ENCODE measurements around the gene FAM3C. TPM values are rescaled to one million over a fixed set of nuclear protein-coding genes. Genes with fewer than 3 reads are reported as not detected.

Gene FAM3C
- total RNA-seq, 4 donors from 2014 or later: 34.9 to 46.8 (median 41.0) TPM

DNA sequence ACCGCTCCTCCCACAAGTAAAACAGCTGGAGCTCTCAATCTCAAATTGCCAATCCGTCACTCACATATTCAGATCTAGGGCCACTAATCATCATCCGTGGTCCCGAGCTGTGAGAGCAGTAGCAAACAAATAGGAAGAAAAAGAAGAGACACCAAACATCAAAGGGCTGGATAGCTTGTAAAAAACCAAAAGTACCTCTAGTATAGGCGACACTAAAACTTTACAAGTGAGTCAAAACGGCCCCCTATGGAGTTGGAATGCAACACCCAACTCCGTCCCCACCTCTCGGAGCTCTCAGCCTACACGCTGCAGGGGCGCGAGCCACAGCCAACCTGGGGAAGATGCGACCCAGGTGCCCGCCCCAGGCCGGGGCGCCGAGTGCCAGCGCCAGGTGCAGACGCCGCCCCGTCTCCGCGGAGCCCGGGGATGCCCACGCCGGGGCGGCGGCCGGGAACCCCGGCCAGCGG is 581 bp downstream of the FAM3C start:
- peak in 1 of 2 donors; percentile 85 for DNase-seq (ENCODE audit: low spot score in 2 of 2)
- WGBS, 2 donors: 1 to 2% methylated on average over 19 to 23 of the region's 30 CpGs
- intact Hi-C loops (cut with DNase I; ENCODE audit: low total_unique reads): no loop called here
- peak overlapping the region; percentile 67 for H3K4me3 ChIP-seq (ENCODE audit: low read depth, poor library complexity, severe bottlenecking)
- TF ChIP-seq CTCF (IDR thresholded peaks at IDR 0.05): no peak
- no peak for TF ChIP-seq POLR2A (IDR thresholded peaks at IDR 0.05)

GRCh38 chr7:121394709-121395140 is 1.4 kb downstream of the FAM3C start:
- WGBS, 2 donors: 58 to 64% methylated on average over 7 of the region's 7 CpGs
- TF ChIP-seq POLR2A (IDR thresholded peaks at IDR 0.05) (no peak), CTCF (IDR thresholded peaks at IDR 0.05) (no peak)
- no peak for DNase-seq (ENCODE audit: low spot score in 2 of 2)
- no peak overlapping the region for H3K4me3 ChIP-seq (ENCODE audit: low read depth, poor library complexity, severe bottlenecking)
- intact Hi-C loops (cut with DNase I; ENCODE audit: low total_unique reads): no loop called here

DNA sequence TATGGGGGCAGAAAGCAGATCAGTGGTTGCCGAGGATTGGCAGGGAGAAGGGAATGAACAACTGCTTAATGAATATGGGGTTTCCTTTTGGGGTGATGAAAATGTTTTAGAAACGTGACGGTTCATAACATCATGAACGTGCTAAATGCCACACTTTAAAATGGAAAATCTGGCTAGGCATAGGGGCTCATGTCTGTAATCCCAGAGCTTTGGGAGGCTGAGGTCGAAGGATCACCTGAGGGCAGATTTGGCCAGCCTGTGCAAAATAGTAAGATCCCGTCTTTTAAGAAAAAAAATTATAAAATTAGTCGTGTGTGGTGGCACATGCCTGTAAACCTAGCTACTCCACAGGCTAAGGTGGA is 3.1 kb downstream of the FAM3C start:
- DNase-seq (ENCODE audit: low spot score in 2 of 2): no peak
- intact Hi-C loops (cut with DNase I; ENCODE audit: low total_unique reads): no loop called here
- no peak overlapping the region for H3K4me3 ChIP-seq (ENCODE audit: low read depth, poor library complexity, severe bottlenecking)
- WGBS, 2 donors: 89 to 97% methylated on average over 7 of the region's 7 CpGs
- TF ChIP-seq POLR2A (IDR thresholded peaks at IDR 0.05) (no peak), CTCF (IDR thresholded peaks at IDR 0.05) (no peak)

- TF ChIP-seq CTCF (IDR thresholded peaks at IDR 0.05) (no peak), POLR2A (IDR thresholded peaks at IDR 0.05) (no peak)
- 98% methylated on average over 10 of the region's 10 CpGs for WGBS, 2 donors
- H3K4me3 ChIP-seq (ENCODE audit: low read depth, poor library complexity, severe bottlenecking): no peak overlapping the region
- no peak for DNase-seq (ENCODE audit: low spot score in 2 of 2)
- intact Hi-C loops (cut with DNase I; ENCODE audit: low total_unique reads): no loop called here
Measured at GRCh38 chr7:121392277-121393004, 3.7 kb downstream of the FAM3C start.

DNA sequence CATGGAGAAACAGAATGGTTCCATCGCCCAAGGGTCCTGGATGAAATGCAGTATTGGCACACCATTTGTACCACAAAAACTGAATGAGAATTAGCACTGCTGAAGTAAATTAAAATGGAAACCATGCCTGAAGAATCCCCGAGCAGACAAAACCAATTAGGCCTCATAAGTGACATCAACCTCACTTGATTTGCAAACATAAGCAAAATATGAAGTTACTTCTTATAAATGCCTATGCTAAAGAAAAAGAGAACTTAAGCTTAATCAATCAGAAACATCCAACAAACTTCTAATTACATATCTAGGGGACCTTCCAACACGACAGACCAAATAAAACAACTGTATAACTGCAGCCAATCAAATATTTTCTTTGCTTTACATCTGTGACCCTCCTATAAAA is 4.4 kb downstream of the FAM3C start:
- 70 to 73% methylated on average over 3 of the region's 3 CpGs for WGBS, 2 donors
- intact Hi-C loops (cut with DNase I; ENCODE audit: low total_unique reads): no loop called here
- H3K4me3 ChIP-seq (ENCODE audit: low read depth, poor library complexity, severe bottlenecking): no peak overlapping the region
- no peak for TF ChIP-seq CTCF (IDR thresholded peaks at IDR 0.05)
- no peak for TF ChIP-seq POLR2A (IDR thresholded peaks at IDR 0.05)
- DNase-seq (ENCODE audit: low spot score in 2 of 2): no peak

- no peak for DNase-seq (ENCODE audit: low spot score in 2 of 2)
- no peak overlapping the region for H3K4me3 ChIP-seq (ENCODE audit: low read depth, poor library complexity, severe bottlenecking)
- intact Hi-C loops (cut with DNase I; ENCODE audit: low total_unique reads): no loop called here
- 54 to 61% methylated on average over 2 of the region's 2 CpGs for WGBS, 2 donors
- TF ChIP-seq CTCF (IDR thresholded peaks at IDR 0.05): no peak
- no peak for TF ChIP-seq POLR2A (IDR thresholded peaks at IDR 0.05)
Measured at GRCh38 chr7:121390617-121391016, 5.5 kb downstream of the FAM3C start.

Measured in lower leg skin (tissue), 4 donors.